ENCODE results near the gene L3MBTL4.
"Not testable (repeated sequence)": the region's sequence is repeated elsewhere in the genome, so short reads cannot be mapped to it uniquely, and the experiment has no call there.

Gene L3MBTL4

DNA sequence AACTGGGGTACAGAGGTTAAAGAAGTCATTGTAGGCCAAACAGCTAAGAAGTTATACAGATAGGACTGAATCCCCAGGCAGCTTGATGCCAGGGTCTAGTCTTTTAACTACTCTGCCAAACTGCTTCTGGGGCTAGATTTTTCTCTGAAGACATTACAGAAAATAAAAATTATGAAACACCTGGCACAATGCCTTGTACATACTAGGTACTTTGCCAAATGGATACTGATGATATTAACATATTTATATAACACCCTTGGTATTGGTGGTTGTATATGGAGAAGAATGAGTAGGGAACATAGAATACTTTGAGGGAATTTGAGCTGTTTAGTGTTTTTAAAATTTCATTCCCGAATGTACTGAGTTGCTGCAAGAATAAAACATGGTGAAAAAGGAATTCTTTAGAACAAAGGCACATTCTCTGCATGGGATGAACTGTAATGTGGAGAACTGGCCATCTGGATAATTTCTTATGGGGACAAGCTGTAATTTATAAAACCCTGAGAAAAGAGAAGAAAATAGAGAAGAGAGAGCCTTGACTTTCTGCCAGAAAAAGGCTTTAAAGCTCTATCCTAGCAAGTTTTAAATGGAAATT is 308.5 kb downstream of the L3MBTL4 start:
- DNase-seq (ENCODE audit: low read depth), result no peak

DNA sequence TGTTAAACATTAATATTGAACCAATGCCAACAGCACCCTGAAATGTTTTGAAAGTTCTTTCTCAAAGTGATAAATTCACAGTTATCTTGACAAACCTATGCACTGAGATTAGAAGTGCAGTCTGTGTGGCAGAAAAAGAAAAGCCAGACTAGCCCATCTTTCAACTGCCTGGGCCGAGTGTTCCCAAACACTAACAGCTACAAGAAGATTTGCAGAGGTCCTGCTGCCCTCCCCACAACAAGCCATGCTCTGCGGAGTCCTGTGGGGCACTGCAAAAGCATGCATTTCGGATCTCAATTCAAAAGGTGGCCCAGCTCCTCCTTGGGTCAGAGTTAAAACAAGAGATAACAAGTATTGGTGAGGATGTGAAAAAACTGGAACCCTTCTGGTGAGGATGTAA is 311.0 kb downstream of the L3MBTL4 start:
- DNase-seq (ENCODE audit: low read depth), result no peak

DNA sequence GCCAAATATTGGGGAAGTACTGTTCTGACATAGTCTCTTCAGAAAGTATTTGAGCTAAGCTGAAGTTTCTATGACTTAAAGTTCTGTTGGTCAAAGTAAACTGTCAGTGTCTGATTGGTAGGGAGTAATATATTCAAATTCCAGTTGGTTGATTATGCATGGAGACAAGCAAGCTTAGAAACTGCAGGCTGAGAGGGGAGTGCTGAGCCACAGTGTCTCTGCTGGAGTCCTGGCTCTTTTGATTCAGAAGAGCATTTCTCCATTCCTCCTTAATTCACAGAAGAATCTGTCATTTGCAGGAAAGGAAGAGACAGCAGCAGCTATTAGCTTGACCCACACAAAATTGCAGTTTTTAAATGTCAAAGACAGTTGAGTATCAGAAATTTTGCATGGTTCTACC is 318.0 kb downstream of the L3MBTL4 start:
- no peak for DNase-seq (ENCODE audit: low read depth)

DNA sequence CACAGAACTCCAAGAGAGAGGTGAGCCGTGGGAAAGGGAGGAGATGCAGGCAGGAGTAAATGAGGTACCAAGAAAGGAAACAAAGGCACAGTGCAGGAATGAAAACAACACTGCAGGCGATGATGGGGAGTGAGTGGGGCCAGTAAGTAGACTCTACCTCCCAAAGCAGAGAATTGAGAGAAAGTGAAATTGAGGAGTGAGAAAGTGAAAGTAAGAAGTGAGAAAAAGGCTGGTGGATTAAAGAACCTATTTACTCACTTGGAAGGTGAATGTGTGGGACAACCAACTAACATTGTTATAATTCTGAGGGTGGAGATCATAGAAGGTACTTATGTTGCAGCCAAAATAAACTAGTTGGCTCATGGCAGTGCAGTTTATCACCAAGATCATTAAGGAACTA is 326.3 kb downstream of the L3MBTL4 start:
- DNase-seq (ENCODE audit: low read depth), result no peak

DNA sequence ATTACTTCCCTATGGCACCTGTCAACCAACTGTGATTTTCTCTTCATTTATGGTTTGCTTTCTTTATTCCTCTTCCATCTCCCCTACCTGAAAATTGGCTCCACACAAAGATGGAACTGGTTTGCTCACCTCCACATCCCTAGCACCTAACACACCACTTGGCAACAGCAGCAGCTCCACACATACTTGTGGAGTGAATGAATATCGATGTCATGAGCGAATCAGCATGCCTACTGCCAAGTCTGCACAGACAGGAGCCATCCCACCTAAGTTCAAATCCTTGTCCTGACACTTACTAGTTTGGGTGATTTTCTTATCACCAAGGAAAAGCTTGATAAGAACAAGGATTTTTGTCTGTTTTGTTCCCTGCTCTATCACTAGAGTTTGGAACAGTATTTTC is 328.0 kb downstream of the L3MBTL4 start:
- DNase-seq (ENCODE audit: low read depth), result no peak

DNA sequence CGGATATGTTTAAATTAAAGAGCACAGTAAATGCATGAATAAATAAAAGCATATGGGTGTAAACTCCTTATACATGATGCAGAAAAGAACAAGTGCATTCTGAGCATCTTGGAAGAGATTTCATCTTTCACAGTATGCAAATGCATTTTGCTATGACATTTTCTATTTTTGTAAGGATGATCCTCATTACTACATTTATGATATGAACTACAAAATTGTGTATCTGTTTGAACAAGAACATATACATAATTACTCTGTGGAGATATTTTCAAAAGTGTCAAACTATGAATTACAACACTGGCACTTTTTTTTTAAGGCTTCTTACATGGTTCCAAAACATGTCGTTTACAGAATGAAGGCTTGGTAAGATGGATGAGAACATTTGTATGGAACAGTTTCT is 335.3 kb downstream of the L3MBTL4 start:
- DNase-seq (ENCODE audit: low read depth), result no peak

DNA sequence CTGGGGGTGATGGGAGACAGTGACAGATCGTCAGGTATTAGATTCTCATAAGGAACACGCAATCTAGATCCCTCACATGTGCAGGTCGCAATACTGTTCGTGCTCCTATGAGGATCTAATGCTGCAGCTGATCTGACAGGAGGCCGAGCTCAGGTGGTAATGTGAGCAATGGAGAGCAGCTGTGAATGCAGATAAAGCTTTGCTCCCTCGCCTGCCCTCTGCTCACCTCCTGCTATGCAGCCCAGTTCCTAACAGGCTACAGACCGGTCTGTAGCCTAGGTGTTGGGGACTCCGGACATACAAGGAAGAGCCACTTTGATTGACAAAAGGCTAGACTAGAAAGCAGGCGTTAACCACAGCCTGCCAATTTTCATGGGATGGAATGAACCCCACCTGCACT is 335.8 kb downstream of the L3MBTL4 start:
- no peak for DNase-seq (ENCODE audit: low read depth)

DNA sequence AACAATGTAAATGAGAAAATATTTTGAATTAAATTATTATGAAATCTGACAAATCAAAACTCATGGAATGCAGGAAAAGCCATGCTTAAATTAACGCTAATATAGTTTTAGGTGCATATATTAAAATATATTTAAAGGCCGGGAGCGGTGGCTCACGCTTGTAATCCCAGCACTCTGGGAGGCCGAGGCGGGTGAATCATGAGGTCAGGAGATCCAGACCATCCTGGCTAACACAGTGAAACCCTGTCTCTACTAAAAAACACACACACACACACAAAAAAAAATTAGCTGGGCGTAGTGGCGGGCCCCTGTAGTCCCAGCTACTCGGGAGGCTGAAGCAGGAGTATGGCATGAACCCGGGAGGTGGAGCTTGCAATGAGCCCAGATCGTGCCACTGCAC is 342.3 kb downstream of the L3MBTL4 start:
- DNase-seq (ENCODE audit: low read depth), result not testable (repeated sequence)

DNA sequence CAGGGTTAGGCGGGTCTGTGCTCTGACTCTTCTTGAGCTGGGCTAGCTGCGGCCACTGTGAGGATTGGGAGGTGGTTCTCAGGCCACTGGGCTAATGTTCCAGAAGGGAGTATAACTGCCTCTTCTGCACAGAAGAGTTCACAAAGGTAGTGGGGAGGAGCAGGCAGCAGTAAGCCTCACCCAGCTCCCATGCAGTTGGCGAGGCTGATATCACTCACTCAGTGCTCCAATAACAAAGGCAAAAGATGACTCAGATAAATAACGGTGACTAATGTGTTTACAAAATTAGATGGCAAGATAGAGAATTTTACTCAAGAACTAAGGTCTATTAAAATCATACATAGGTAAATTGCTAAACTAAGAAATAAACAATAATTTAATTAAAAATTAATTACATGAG is 345.2 kb downstream of the L3MBTL4 start:
- DNase-seq (ENCODE audit: low read depth), result no peak

DNA sequence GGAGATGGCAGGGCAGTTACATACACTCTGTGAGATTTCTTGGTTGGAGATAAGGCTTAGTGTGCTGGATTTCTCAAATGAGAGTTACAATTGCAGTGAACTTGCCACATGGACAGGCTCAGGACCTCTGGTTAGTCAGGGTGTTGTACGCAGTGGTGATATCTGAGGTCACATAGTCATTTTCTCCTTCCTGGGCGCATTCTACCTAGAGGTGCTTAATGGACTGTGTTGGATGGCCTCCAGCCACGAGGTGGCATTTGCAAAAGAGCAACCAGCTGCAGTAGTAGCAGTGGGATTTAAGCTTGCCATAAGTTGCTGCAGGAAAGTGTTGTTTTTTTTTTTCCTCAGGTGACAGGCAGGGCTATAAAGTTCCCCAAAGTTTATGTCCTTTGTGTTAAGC is 345.6 kb downstream of the L3MBTL4 start:
- DNase-seq (ENCODE audit: low read depth), result no peak

DNA sequence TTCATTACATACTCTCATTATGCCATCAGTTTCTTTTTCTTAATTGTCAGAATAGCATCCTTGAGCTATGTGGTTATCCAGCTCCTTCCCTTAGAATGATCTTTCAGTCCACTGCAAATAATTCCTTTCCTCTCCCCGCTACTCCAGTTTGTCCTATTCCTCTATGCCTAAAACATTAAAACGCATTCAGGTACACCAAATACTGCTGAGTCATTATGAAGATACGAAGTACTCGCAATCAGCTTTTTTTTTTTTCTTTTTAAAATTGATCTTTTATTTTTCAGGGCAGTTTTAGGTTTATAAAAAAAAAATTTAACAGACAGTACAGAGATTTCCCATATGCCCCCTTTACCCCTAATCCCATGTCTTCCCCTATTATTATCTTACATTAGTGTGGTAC is 354.6 kb downstream of the L3MBTL4 start:
- DNase-seq (ENCODE audit: low read depth), result no peak

DNA sequence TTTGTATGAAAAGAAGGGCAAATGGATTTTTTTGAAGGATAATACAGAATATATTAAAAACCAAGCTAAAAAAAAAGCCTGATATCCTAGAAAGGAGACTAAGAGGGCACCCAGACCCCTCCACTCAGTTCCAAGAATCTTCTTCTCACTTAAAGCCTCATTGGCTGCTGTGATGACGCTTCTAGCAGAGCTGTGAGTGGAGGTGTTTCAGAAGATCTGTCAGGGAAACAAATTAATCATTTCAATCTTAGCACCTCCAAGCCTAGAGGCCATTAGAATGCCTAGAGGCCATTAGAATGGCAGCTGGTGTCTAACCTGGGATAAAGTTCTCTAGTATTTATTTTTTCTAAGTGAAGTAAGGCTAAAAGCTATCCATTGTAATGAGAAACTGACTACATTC is 355.2 kb downstream of the L3MBTL4 start:
- DNase-seq (ENCODE audit: low read depth), result no peak

DNA sequence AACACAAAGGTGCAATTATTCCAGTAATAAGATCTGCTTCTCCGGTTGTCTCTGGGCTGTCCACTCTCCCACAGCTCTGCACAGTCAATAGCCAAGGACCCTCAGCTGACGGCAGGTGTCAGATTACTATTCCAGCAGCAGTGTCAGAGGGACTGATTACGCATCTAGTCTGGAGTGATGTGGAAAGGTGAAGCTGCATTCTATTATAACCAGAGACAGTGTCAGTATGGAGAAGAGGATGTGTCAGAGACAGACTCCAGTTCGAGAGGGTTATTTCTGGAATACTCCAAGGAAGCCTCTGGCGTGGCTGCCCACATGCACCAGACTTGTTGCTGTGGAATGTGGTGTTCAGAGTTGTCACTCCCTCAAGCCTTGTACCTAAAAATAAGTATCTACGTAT is 355.8 kb downstream of the L3MBTL4 start:
- DNase-seq (ENCODE audit: low read depth), result no peak

DNA sequence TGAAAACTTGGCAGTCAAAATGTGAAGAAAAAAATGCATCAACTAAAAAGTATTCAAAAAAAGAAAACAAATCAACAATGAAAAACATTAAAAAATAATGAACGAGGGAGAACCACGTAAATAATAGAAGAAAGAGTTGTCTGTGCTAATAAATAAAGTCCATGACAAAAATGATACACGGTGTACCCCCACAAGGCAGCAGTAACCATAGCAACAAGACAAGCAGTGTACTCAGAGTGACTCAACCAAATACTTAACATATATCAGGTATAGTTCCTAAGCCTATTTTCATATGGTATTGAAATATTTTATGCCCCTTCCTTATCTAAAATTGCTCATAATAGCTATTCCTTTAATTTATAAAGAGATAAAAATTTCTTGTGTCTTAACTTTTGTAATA is 357.1 kb downstream of the L3MBTL4 start:
- DNase-seq (ENCODE audit: low read depth), result no peak

DNA sequence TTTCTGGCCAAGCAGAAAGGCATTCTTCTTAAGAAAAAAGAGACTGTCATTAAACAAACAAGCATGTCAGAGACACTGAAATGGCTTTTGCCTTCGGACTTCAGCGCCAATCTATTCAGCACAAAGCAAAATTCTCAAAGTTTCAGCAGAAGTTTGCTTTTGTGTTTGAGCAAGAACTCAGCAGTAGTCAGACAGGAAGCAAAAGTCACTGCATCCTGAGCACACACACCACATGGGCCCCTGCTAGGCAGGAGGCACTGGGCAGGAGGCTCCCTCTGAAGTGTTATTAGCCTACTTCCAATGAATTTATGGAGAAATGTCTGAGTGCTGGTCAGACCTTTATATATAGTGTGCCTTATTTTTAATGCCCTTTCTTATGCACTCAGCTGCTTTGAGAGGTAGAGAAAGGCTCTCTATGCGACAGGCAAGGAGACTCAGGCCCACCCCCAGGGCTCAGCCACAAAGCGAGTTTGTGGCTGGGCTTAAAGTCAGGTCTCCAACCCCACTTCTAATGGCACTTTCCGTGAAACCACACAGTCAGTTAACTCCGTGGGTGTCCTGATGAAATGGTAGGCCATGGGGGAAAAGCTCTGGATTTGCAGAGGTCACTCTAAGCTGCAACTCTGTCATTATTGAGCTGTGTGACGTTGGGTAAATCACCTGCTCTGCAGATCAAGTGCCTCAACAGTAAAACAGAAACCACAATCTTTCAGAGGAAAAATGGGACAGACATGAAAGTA is 358.4 kb downstream of the L3MBTL4 start:
- DNase-seq (ENCODE audit: low read depth), result no peak

DNA sequence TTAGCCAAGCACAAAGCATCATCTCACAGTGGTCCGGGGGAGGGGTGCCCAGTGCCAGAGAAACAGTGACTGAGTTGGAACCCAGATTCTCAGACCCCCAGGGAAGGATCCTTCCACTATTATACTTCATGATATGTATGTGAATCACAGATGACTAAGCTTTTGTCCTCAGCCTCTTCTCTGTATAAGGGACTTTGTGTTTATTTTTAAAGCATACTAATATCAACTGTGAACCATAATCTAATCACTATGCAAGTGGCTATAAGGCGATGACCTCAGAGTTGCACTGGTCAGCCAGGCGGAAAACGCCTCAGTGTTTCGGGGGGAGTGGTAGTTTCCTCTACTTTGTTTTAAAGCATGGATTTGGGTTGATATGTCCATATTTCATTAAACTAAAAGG is 359.0 kb downstream of the L3MBTL4 start:
- DNase-seq (ENCODE audit: low read depth), result no peak

DNA sequence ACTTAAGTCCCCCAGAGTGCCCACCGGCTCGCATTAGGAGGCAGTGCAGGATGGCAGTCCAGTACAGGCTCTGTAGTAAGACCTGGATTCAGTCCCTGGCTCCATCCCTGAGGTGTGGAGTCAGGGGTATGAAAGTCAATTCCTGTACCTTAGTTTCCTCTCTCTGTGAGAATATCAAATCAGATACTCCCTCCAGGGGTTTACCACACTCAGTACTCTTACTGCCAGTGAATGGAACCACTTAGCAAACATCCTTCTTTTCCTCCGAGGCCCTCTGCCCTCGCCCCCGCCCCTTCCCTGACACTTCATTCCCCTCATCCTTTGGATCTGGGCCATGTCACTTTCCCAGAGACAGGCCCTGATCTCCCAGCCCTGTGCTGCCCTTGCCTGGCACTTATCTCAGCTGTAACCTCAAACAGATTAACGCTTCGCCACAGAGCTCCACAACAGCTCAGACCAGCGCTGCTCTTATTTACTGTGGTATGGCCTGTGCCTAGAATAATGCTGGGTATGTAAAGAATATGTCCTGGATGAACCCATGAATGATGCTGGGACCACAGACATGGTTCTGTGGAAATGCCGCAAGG is 360.4 kb downstream of the L3MBTL4 start:
- no peak for DNase-seq (ENCODE audit: low read depth)

DNA sequence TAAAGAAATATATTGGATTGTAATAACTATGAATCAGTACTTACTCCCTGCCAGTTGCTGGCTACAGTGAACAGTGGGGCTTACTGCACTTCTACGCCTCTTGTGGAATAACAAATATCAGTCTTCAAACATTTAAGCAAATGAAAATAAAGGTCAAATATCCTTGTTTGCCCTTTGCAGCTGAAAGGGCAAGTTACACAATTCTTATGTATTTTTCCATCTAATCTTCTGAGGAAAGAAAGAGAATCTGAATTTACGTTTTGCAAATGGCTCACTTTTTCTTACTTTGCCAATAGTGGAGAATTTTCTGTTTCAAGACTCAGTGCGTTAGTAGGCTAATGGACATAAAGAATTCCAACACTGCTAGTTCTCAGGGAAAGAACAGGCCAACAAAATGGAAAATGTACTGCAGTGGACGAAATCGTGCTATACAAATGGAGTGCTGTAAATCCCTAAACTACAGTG is 362.2 kb downstream of the L3MBTL4 start:
- DNase-seq (ENCODE audit: low read depth), result no peak

DNA sequence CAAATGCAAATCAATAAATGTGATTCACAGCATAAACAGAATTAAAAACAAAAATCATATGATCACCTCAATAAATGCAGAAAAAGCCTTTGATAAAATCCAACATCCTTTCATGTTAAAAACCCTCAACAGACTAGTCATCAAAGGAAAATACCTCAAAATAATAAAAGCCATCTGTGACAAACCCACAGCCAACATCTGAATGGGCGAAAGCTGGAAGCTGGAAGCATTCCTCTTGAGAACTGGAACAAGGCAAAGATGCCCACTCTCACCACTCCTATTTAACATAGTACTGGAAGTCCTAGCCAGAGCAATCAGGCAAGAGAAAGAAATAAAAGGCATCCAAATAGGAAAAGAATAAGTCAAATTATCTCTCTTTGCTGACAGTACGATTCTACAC is 367.1 kb downstream of the L3MBTL4 start:
- not testable (repeated sequence) for DNase-seq (ENCODE audit: low read depth)

DNA sequence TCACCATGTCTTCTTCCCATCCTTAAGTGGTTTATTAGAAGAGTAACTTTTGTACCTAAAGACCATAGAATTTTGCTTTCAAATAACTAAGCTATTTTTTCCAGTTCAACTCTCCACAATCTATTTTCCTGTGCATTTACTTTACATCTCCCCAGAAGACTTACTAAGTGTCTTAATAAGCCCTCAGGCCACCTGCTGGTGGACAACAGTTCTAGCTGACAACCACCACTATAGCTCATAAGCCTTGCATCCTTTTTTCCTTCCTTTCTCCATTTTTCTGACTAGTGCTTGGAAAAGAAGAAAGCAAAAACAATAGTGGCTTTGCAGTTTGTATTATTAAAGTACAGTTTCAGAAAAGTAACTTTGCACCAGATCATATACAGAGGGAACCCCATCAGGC is 369.9 kb downstream of the L3MBTL4 start:
- no peak for DNase-seq (ENCODE audit: low read depth)

DNA sequence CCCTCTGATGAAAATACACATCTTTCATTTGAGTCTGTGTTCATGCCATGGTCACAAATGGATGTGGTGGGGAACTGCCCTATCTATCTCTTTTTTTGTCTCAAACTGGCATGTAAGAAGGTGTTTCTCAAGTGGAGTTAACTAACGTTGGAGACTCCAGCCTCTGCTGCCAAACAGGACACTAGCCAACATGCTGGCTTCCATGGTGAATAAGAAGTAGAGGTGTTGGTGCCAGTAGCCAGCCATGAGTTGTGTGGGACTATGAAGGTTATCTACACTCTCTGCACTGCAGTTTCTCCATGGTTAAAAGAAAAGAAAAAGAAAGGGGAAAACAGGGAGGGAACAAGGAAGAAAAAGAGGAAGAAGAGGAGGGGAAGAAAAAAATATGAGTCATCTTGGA is 370.4 kb downstream of the L3MBTL4 start:
- DNase-seq (ENCODE audit: low read depth), result no peak

DNA sequence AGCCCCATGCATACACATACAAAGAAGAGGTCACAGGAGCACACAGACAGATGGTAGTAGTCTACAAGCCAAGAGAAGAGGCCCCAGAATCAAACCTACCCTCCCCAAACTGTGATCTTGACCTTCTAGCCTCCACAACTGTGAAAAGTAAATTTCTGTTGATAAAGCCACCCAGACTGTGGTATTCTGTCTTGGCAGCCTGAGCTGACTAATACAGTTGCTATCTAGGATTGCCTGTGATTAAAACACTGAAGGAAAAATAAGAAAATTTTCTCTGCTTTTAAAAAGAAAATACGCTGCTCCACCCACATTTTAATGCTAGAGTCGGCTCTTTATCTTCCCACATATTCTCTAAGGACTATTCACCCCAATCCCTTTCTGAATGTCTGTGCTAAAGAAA is 375.7 kb downstream of the L3MBTL4 start:
- no peak for DNase-seq (ENCODE audit: low read depth)

DNA sequence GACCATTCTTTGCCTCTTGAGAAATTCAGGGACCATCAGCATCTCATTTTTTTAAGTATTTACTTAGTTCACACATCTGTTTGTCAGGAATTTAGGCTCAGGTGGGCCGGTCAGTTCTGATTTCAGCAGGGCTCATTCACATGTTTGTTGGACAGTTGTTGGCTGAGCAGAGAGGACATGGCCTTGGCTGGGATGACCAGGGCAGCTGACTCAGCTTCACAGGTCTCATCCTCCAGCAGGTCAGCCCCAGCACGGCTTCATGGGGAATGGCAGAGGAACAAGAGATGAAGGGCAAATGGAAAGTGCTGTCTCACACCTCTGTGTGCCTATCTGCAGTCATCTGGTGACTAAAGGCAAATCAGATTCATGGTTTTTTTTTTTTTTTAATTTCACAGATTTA is 383.3 kb downstream of the L3MBTL4 start:
- no peak for DNase-seq (ENCODE audit: low read depth)

DNA sequence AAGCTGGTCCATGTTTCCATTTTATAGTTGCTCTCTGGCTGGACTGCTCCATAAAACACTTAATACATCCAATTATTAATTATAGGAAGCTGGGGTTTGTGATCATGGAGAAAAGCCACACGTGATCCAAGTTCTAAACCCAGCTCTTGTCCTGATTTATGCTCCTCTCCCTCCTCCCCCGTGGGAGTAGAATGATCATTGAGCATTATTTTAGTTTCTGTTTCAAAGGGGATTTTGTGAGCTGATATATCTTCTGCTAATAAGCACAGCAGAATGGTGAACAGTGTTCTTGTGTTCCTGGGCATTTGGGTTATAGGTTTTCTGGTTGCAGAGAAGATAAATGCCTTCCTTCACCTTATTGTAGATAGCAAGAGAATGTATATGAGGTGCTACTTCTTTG is 383.7 kb downstream of the L3MBTL4 start:
- no peak for DNase-seq (ENCODE audit: low read depth)

Measured in T-helper 22 cell (primary cell).